Lower leg skin (tissue), 4 donors: ENCODE results near the gene BCL2L1. TPM values are rescaled to one million over a fixed set of nuclear protein-coding genes. Genes with fewer than 3 reads are reported as not detected.

Source experiments
- DNase-seq, 2 donors: peaks; one replicate each; pipeline ENCODE4 v3.0.0-alpha.2; 2019; ENCODE audit warnings: low spot score in 2 of 2
- H3K4me3 ChIP-seq: fragments of 200-600 bp; sonication (generic); 2 replicates; pipeline ENCODE4 v1.5.1; 2017; ENCODE audit warnings: mild to moderate bottlenecking, low read depth; ENCODE audit not compliant: poor library complexity, severe bottlenecking
- CTCF ChIP-seq, 3 donors: fragments of 450-650 bp; IDR thresholded peaks; one replicate each; pipeline ENCODE4 v1.5.1; 2016; ENCODE audit warnings: antibody characterized with exemption in 3 of 3, mild to moderate bottlenecking in 3 of 3, moderate library complexity in 2 of 3
- POLR2A ChIP-seq, 2 donors: fragments of 450-650 bp; IDR thresholded peaks; one replicate each; pipeline ENCODE4 v1.6.1; 2016 to 2017; ENCODE audit warnings: antibody characterized with exemption in 2 of 2, mild to moderate bottlenecking in 1 of 2, moderate library complexity in 1 of 2
- WGBS, 2 donors: methylation state at CpG; one replicate each; pipeline ENCODE4 v1.1.5; 2018; 5-methylcytosine and 5-hydroxymethylcytosine counted together
- intact Hi-C: fragments of 100-400 bp; cut with DNase I; formaldehyde crosslinking; loops from one replicate; pipeline ENCODE4 v1.15.0; 2023; ENCODE audit warnings: low total_unique reads
- total RNA-seq, 4 donors: library from RNA; depleted of rRNA; stranded (reverse); fragments of >200 nt; gene quantifications; one replicate each; pipeline ENCODE4 v1.1.0, GENCODE V29; 2016

BCL2L1 gene
- total RNA-seq, 4 donors from 2014 or later, result 115 to 152 (median 125) TPM

GRCh38 chr20:31760519-31761240 lies 38.0 kb upstream of the BCL2L1 start:
- intact Hi-C loops, result no loop called here
- 91 to 93% methylated on average over 6 of the region's 6 CpGs for WGBS, 2 donors
- DNase-seq, result no peak
- H3K4me3 ChIP-seq, result no peak overlapping the region
- no peak for TF ChIP-seq CTCF (IDR thresholded peaks at IDR 0.05)
- TF ChIP-seq POLR2A (IDR thresholded peaks at IDR 0.05), result no peak

GRCh38 chr20:31759836-31760518 lies 37.3 kb upstream of the BCL2L1 start:
- TF ChIP-seq CTCF (IDR thresholded peaks at IDR 0.05) (no peak), POLR2A (IDR thresholded peaks at IDR 0.05) (no peak)
- intact Hi-C loops, result no loop called here
- 92 to 93% methylated on average over 2 of the region's 2 CpGs for WGBS, 2 donors
- no peak overlapping the region for H3K4me3 ChIP-seq
- DNase-seq, result no peak

- no peak for TF ChIP-seq CTCF (IDR thresholded peaks at IDR 0.05)
- no peak for TF ChIP-seq POLR2A (IDR thresholded peaks at IDR 0.05)
- DNase-seq, result no peak
- intact Hi-C loops, result no loop called here
- H3K4me3 ChIP-seq, result no peak overlapping the region
Measured at GRCh38 chr20:31758991-31759390, 36.3 kb upstream of the BCL2L1 start.

- DNase-seq, result no peak
- H3K4me3 ChIP-seq, result no peak overlapping the region
- 86 to 87% methylated on average over 4 of the region's 4 CpGs for WGBS, 2 donors
- intact Hi-C loops, result no loop called here
- TF ChIP-seq CTCF (IDR thresholded peaks at IDR 0.05), result no peak
- no peak for TF ChIP-seq POLR2A (IDR thresholded peaks at IDR 0.05)
Measured at GRCh38 chr20:31758521-31758920, 35.9 kb upstream of the BCL2L1 start.

GRCh38 chr20:31757254-31757653 lies 34.6 kb upstream of the BCL2L1 start:
- no peak overlapping the region for H3K4me3 ChIP-seq
- WGBS, 2 donors, result 93 to 94% methylated on average over 3 of the region's 3 CpGs
- no peak for DNase-seq
- TF ChIP-seq POLR2A (IDR thresholded peaks at IDR 0.05), result no peak
- no peak for TF ChIP-seq CTCF (IDR thresholded peaks at IDR 0.05)
- intact Hi-C loops, result no loop called here
